Measurements from ENCODE around the gene KCND1. TPM values are rescaled to one million over a fixed set of nuclear protein-coding genes. Genes with fewer than 3 reads are reported as not detected.

KCND1 gene
- polyA plus RNA-seq, 3 donors = 4.9 TPM; not detected in 2

DNA sequence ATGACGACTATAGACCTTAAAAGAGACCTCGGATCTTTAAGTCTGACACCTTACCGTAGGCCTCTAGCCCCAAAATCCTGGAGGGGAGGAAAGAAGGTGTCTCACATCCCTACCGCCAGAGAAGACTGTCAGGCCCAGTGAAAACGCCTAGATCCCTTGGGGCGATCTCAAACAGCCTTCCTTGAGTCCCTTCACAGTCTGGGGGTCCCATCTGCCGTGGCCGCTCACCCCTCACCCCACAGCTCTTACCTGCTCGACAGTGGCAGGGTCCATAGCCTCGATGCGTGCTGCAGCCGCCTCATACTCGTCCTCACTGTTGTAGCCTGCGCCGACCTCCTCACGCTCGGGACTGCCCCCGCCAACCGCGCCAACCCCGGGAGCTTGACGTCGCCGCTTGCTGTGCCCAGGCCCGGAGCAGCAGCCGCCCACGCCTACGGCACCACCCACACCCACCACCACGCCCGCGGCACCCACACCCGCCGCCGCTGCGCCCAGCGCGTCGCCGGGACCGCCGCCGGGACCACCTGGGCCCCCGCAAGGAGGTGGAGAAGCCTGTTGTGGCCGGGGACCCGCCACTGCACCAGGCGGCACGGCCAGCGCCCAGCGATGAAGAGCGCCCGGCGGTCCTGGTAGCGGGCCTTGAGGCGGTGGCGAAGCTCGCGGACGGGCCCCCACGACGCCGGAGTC, 14.8 kb downstream of the KCND1 start:
- H3K9me3 ChIP-seq (replicated peaks in 1 of 2; ENCODE audit: control insufficient read depth in 1 of 2, insufficient read depth in 1 of 2, low read length in 2 of 2) = no peaks in the 10 kb centered on the region
- intact Hi-C loops (cut with micrococcal nuclease) = loop anchor here in 1 of 2 donors (5.0 kb wide), 2 partner anchors 40 to 85 kb away; partner anchors contain the start of genes PIM2 and TFE3
- peak in 2 of 3 donors; percentile 23 to 39 for DNase-seq
- peak overlapping the region in 1 of 2 donors; percentile 97 for H3K27ac ChIP-seq (ENCODE audit: low read depth in 1 of 2, low read length in 2 of 2)
- TF ChIP-seq, protein P1, sequence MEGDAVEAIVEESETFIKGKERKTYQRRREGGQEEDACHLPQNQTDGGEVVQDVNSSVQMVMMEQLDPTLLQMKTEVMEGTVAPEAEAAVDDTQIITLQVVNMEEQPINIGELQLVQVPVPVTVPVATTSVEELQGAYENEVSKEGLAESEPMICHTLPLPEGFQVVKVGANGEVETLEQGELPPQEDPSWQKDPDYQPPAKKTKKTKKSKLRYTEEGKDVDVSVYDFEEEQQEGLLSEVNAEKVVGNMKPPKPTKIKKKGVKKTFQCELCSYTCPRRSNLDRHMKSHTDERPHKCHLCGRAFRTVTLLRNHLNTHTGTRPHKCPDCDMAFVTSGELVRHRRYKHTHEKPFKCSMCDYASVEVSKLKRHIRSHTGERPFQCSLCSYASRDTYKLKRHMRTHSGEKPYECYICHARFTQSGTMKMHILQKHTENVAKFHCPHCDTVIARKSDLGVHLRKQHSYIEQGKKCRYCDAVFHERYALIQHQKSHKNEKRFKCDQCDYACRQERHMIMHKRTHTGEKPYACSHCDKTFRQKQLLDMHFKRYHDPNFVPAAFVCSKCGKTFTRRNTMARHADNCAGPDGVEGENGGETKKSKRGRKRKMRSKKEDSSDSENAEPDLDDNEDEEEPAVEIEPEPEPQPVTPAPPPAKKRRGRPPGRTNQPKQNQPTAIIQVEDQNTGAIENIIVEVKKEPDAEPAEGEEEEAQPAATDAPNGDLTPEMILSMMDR (IDR thresholded peaks at IDR 0.05) = no peak
- peaks cover 0 to 8% (median 1%) of the 10 kb centered on the region in 3 donors for H3K27me3 Mint-ChIP-seq (ENCODE audit: low read depth in 3 of 3)
- peaks cover 10 to 16% of the 10 kb centered on the region in 2 donors for H3K36me3 ChIP-seq (replicated peaks in 1 of 2; ENCODE audit: control insufficient read depth in 1 of 2, insufficient read depth in 2 of 2, low read length in 2 of 2)
- H3K27me3 ChIP-seq (ENCODE audit: control insufficient read depth in 2 of 2, insufficient read depth in 2 of 2, low read length in 2 of 2) = no peaks in the 10 kb centered on the region
- WGBS (ENCODE audit: insufficient coverage) = 0% methylated on average over 33 of the region's 61 CpGs
- peaks cover 5 to 20% of the 10 kb centered on the region in 2 donors for H3K36me3 Mint-ChIP-seq
- H3K9me3 Mint-ChIP-seq = peaks cover 0 to 19% (median 0%) of the 10 kb centered on the region in 7 donors
- H3K4me3 Mint-ChIP-seq = peak overlapping the region; percentile 81 to 86
- peaks cover 51 to 56% of the 10 kb centered on the region in 2 donors for H3K4me1 ChIP-seq (ENCODE audit: control insufficient read depth in 1 of 2, insufficient read depth in 2 of 2, low read length in 2 of 2)
- peaks cover 62% of the 10 kb centered on the region for H3K4me1 Mint-ChIP-seq
- H3K4me3 ChIP-seq (replicated peaks in 1 of 3; ENCODE audit: low read depth in 2 of 3, low read length in 3 of 3) = peak overlapping the region; percentile 28 to 78 (median 48)
- H4K20me1 ChIP-seq (ENCODE audit: insufficient read depth, low read length) = peaks cover 45% of the 10 kb centered on the region
- peak overlapping the region; percentile 79 for H3K9ac ChIP-seq (ENCODE audit: insufficient read depth, low read length, poor library complexity, severe bottlenecking)
- peak overlapping the region; percentile 75 for H3K4me2 ChIP-seq (replicated peaks; ENCODE audit: extremely low read depth, low read length, poor library complexity, severe bottlenecking)
- peak overlapping the region; percentile 60 to 90 (median 77) for H3K27ac Mint-ChIP-seq
- H2AFZ ChIP-seq (ENCODE audit: insufficient read depth, low read depth, low read length, poor library complexity, severe bottlenecking) = no peak overlapping the region
- peaks cover 50% of the 10 kb centered on the region for H3K79me2 ChIP-seq (ENCODE audit: insufficient read depth, low read length)

DNA sequence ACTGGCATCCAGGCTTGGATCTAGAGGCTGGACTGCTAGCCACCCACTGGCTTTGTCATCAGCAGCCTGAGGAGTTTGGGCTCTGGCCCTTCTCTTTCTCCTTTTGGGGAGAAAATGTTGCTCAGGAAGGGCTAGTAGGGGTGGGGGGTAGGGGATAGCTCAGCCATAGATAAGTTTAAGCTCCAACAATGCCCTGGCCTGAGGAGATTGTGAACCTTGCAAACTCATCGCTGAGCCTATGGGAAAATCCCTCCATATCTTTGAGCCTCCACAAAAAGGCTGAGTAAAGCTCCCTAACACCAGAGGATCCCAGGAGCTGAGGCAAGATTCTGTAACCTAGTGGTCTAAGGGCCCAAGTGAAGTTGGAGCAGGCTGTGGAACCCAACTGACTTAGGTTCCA, 23.1 kb downstream of the KCND1 start:
- Mint-ChIP-seq H3K27me3 (ENCODE audit: low read depth in 3 of 3) (peaks cover 0 to 3% (median 0%) of the 10 kb centered on the region in 3 donors), H3K9me3 (peaks cover 0 to 3% (median 0%) of the 10 kb centered on the region in 7 donors), H3K4me3 (no peak overlapping the region), H3K36me3 (peaks cover 5 to 28% of the 10 kb centered on the region in 2 donors), H3K4me1 (peaks cover 19% of the 10 kb centered on the region), H3K27ac (peak overlapping the region in 1 of 7 donors; percentile 27)
- no CpG with 5 or more reads among the region's 1 CpG for WGBS (ENCODE audit: insufficient coverage)
- H3K27ac ChIP-seq (ENCODE audit: low read depth in 1 of 2, low read length in 2 of 2) = no peak overlapping the region
- no peaks in the 10 kb centered on the region for H3K27me3 ChIP-seq (ENCODE audit: control insufficient read depth in 2 of 2, insufficient read depth in 2 of 2, low read length in 2 of 2)
- H2AFZ ChIP-seq (ENCODE audit: insufficient read depth, low read depth, low read length, poor library complexity, severe bottlenecking) = no peak overlapping the region
- TF ChIP-seq, protein P1 (IDR thresholded peaks at IDR 0.05) = no peak
- no peak overlapping the region for H3K4me3 ChIP-seq (replicated peaks in 1 of 3; ENCODE audit: low read depth in 2 of 3, low read length in 3 of 3)
- peaks cover 74% of the 10 kb centered on the region for H4K20me1 ChIP-seq (ENCODE audit: insufficient read depth, low read length)
- no peak overlapping the region for H3K9ac ChIP-seq (ENCODE audit: insufficient read depth, low read length, poor library complexity, severe bottlenecking)
- H3K79me2 ChIP-seq (ENCODE audit: insufficient read depth, low read length) = peaks cover 76% of the 10 kb centered on the region
- peaks cover 7 to 24% of the 10 kb centered on the region in 2 donors for H3K36me3 ChIP-seq (replicated peaks in 1 of 2; ENCODE audit: control insufficient read depth in 1 of 2, insufficient read depth in 2 of 2, low read length in 2 of 2)
- H3K9me3 ChIP-seq (replicated peaks in 1 of 2; ENCODE audit: control insufficient read depth in 1 of 2, insufficient read depth in 1 of 2, low read length in 2 of 2) = no peaks in the 10 kb centered on the region
- intact Hi-C loops (cut with micrococcal nuclease) = loop anchor here (5.0 to 10.0 kb wide), 2 partner anchors 54 to 56 kb away; partner anchors contain the start of genes PQBP1 (in 1 of the 2) and TIMM17B (in 1 of the 2)
- H3K4me1 ChIP-seq (ENCODE audit: control insufficient read depth in 1 of 2, insufficient read depth in 2 of 2, low read length in 2 of 2) = peaks cover 5 to 8% of the 10 kb centered on the region in 2 donors
- DNase-seq = no peak
- H3K4me2 ChIP-seq (replicated peaks; ENCODE audit: extremely low read depth, low read length, poor library complexity, severe bottlenecking) = no peak overlapping the region
